HCT116 (cell line): Measurements from ENCODE around the gene BTNL9.
"Not testable (repeated sequence)": the region's sequence is repeated elsewhere in the genome, so short reads cannot be mapped to it uniquely, and the experiment has no call there.

Source experiments
- CTCF ChIP-seq, 3 experiments: fragments of 200-600 bp in 1 of 3; sonication (generic) in 1 of 3; IDR thresholded peaks in 2 of 3; conservative IDR thresholded peaks in 1 of 3; 2 replicates each; pipeline ENCODE4 v1.5.1; 2012 to 2017; ENCODE audit warnings: low read depth in 2 of 3, low read length in 2 of 3, antibody characterized with exemption in 1 of 3, borderline replicate concordance in 1 of 3, control low read depth in 1 of 3, mild to moderate bottlenecking in 1 of 3, mixed read lengths in 1 of 3, mixed run types in 1 of 3, moderate library complexity in 1 of 3; ENCODE audit not compliant: insufficient read depth in 1 of 3
- EZH2 ChIP-seq: fragments of 200-600 bp; sonication (generic); IDR thresholded peaks from 2 replicates; pipeline ENCODE4 v1.6.1; 2017; ENCODE audit warnings: antibody characterized with exemption, mixed run types
- EZH2phosphoT487 ChIP-seq: fragments of 200-600 bp; IDR thresholded peaks from 2 replicates; pipeline ENCODE4 v1.6.1; 2018; ENCODE audit warnings: antibody characterized with exemption, borderline replicate concordance
- SP1 ChIP-seq: IDR thresholded peaks from 2 replicates; pipeline ENCODE4 v1.6.1; 2012; ENCODE audit warnings: low read depth
- TCF7L2 ChIP-seq: IDR thresholded peaks from 2 replicates; pipeline ENCODE4 v1.7.0; 2011; ENCODE audit warnings: borderline replicate concordance, inconsistent platforms; ENCODE audit not compliant: insufficient read depth, insufficient read length; ENCODE audit errors: extremely low read depth

- not testable (repeated sequence) for TF ChIP-seq CTCF (IDR thresholded peaks at IDR 0.05 in 2 of 3, conservative IDR thresholded peaks at IDR 0.05 in 1 of 3; ENCODE audit: borderline replicate concordance in 1 of 3, insufficient read depth in 1 of 3, low read depth in 2 of 3, low read length in 2 of 3); EZH2phosphoT487; SP1; EZH2; TCF7L2
These were observed 5.8 kb downstream of the BTNL9 start for GRCh38 chr5:181045857-181046256.
